KMS-11 (cell line): ENCODE measurements around the gene AHCYL1.

Source experiments
- H2AFZ ChIP-seq: fragments of 200-600 bp; sonication (generic); 2 replicates; pipeline ENCODE4 v1.6.1; 2016; ENCODE audit warnings: antibody characterized with exemption, mixed run types, low read depth
- H3K27ac ChIP-seq: fragments of 200-600 bp; sonication (generic); 2 replicates; pipeline ENCODE4 v1.6.1; 2016; ENCODE audit warnings: mild to moderate bottlenecking, mixed run types
- H3K27me3 ChIP-seq: fragments of 200-600 bp; sonication (generic); 2 replicates; pipeline ENCODE4 v1.6.1; 2017; ENCODE audit warnings: mild to moderate bottlenecking, low read depth, mixed run types, moderate library complexity; ENCODE audit not compliant: insufficient read depth
- H3K36me3 ChIP-seq: fragments of 200-600 bp; sonication (generic); 2 replicates; pipeline ENCODE4 v1.6.1; 2017; ENCODE audit warnings: mild to moderate bottlenecking, mixed run types; ENCODE audit not compliant: insufficient read depth
- H3K4me1 ChIP-seq: fragments of 200-600 bp; sonication (generic); 2 replicates; pipeline ENCODE4 v1.6.1; 2016; ENCODE audit warnings: mild to moderate bottlenecking, low read depth, mixed run types; ENCODE audit not compliant: poor library complexity, severe bottlenecking
- H3K4me2 ChIP-seq: fragments of 200-600 bp; sonication (generic); 2 replicates; pipeline ENCODE4 v1.7.0; 2016; ENCODE audit warnings: mild to moderate bottlenecking, mixed run types
- H3K4me3 ChIP-seq: fragments of 200-600 bp; sonication (generic); IDR thresholded peaks from 2 replicates; pipeline ENCODE4 v1.6.1; 2017; ENCODE audit warnings: low read depth, low read length, mixed read lengths; ENCODE audit not compliant: insufficient read depth
- H3K79me2 ChIP-seq: fragments of 200-600 bp; sonication (generic); 2 replicates; pipeline ENCODE4 v1.6.1; 2016; ENCODE audit warnings: low read depth, mixed run types; ENCODE audit not compliant: insufficient read depth
- H3K9ac ChIP-seq: fragments of 200-600 bp; sonication (generic); 2 replicates; pipeline ENCODE4 v1.6.1; 2016; ENCODE audit warnings: mild to moderate bottlenecking, mixed run types
- H4K20me1 ChIP-seq: fragments of 200-600 bp; sonication (generic); 2 replicates; pipeline ENCODE4 v1.6.1; 2016; ENCODE audit warnings: mild to moderate bottlenecking, mixed run types; ENCODE audit not compliant: insufficient read depth
- TF ChIP-seq, protein P1 (sequence below): fragments of 200-600 bp; sonication (generic); conservative IDR thresholded peaks from 2 replicates; pipeline ENCODE4 v1.6.1; 2017; ENCODE audit warnings: low read depth, mild to moderate bottlenecking, antibody characterized with exemption, low read length, moderate library complexity, mixed read lengths

The AHCYL1 gene

DNA sequence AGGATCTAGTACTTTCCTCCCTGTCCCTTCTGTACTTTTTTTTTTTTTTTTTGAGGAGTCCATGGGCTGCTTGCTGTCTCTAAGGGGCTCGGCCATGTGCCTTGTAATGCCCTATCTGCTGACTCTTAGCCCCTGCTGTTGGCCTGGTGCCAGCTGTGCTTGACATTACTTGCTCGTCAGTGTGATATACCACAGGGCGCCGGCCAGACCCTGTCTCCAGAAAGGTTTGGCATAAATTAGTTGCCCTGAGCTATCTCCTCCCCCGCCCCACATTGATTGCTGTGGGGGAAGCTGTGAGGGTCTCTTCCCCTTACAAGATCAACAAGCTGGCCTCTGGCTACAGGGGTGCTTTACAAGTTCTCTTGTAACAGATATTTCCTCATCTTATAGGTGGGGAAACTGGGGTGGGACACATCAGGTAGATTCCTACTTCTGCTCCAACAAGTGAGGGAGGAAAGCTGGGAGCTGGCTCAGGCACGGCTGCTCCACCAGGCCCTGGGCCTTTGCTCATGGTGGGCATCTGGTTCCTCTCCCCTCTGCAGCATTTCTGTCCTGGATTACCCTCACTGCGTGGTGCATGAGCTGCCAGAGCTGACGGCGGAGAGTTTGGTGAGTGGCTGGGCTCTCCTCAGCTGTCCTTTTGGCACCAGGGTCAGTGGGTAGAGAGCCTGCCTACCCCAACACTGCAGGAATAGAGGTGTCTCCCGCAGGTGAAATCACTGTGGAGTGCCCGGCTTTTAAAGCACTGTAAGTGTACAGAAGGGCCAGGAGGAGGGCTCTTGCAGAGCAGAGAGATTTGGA, 65.4 kb downstream of the AHCYL1 start:
- Histone ChIP-seq H3K9ac (no peak overlapping the region), H3K36me3 (peaks cover 20% of the 10 kb centered on the region; the same call in 1 of the 2 replicates), H3K79me2 (no peaks in the 10 kb centered on the region), H3K4me1 (no peaks in the 10 kb centered on the region), H3K4me3 (no peak overlapping the region), H3K27me3 (no peaks in the 10 kb centered on the region), H4K20me1 (no peaks in the 10 kb centered on the region), H3K4me2 (no peak overlapping the region), H3K27ac (no peak overlapping the region), H2AFZ (no peak overlapping the region)
- TF ChIP-seq, protein P1, sequence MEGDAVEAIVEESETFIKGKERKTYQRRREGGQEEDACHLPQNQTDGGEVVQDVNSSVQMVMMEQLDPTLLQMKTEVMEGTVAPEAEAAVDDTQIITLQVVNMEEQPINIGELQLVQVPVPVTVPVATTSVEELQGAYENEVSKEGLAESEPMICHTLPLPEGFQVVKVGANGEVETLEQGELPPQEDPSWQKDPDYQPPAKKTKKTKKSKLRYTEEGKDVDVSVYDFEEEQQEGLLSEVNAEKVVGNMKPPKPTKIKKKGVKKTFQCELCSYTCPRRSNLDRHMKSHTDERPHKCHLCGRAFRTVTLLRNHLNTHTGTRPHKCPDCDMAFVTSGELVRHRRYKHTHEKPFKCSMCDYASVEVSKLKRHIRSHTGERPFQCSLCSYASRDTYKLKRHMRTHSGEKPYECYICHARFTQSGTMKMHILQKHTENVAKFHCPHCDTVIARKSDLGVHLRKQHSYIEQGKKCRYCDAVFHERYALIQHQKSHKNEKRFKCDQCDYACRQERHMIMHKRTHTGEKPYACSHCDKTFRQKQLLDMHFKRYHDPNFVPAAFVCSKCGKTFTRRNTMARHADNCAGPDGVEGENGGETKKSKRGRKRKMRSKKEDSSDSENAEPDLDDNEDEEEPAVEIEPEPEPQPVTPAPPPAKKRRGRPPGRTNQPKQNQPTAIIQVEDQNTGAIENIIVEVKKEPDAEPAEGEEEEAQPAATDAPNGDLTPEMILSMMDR, result no peak

DNA sequence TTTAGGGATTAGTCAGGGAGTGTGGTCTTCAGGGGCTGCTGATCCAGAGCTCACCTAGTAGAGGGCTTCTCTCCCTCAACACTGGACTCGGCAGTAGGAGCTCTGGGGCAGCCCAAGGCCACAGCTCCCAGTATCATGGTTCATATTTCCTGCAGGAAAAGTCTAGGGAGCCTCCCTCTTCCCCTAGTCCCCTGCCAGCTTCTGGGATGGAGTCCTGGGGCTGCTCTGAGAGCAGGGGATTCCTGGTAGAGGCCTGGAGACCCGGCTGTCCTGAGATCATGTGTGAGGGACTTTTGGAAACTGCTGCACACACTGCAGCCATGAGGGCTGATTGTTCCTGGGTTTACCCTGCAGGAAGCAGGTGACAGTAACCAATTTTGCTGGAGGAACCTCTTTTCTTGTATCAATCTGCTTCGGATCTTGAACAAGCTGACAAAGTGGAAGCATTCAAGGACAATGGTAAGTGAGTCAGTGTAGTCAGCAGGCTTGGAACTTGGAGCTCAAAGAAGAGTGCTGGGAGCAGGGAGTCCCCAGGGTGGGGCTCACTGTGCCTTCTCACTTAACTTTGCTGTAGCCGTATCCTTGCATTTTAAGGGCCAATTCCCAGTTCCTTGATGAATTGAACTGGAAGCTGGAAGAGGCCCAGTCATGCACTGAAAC, 66.2 kb downstream of the AHCYL1 start:
- peaks cover 19% of the 10 kb centered on the region; the same call in 1 of the 2 replicates for H3K36me3 ChIP-seq

DNA sequence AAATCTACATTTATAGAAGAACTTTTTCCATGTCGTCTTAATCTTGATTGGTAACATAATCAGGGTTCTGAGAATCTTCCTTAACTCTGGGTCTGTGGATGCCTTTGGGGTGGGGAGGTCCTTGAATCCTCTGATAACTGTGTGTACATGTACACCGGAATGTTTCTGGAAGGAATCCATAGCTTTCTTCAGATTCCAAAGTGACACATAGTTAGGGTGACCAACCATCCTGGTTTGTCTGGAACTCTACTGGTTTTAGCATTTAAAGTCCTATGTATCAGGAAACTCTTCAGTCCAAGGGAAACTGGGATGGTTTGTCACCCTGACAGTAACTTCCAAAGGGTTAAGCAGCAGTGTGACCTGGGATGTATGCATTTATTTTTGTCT, 66.7 kb downstream of the AHCYL1 start:
- no peak overlapping the region for H3K27ac ChIP-seq
- no peaks in the 10 kb centered on the region for H3K27me3 ChIP-seq
- no peaks in the 10 kb centered on the region for H4K20me1 ChIP-seq
- H3K4me3 ChIP-seq, result no peak overlapping the region
- H3K4me2 ChIP-seq, result no peak overlapping the region
- peaks cover 14% of the 10 kb centered on the region; the same call in 1 of the 2 replicates for H3K36me3 ChIP-seq
- H2AFZ ChIP-seq, result no peak overlapping the region
- TF ChIP-seq, protein P1, result no peak
- no peak overlapping the region for H3K9ac ChIP-seq
- no peaks in the 10 kb centered on the region for H3K79me2 ChIP-seq
- H3K4me1 ChIP-seq, result no peaks in the 10 kb centered on the region

More for the DNA sequence above, 66.2 kb downstream of the AHCYL1 start:
- H4K20me1 ChIP-seq, result no peaks in the 10 kb centered on the region
- H3K27me3 ChIP-seq, result no peaks in the 10 kb centered on the region
- H3K27ac ChIP-seq, result no peak overlapping the region
- H3K4me3 ChIP-seq, result no peak overlapping the region
- no peak overlapping the region for H3K9ac ChIP-seq
- TF ChIP-seq, protein P1, result no peak
- no peak overlapping the region for H2AFZ ChIP-seq
- no peaks in the 10 kb centered on the region for H3K4me1 ChIP-seq
- no peak overlapping the region for H3K4me2 ChIP-seq
- H3K79me2 ChIP-seq, result no peaks in the 10 kb centered on the region

DNA sequence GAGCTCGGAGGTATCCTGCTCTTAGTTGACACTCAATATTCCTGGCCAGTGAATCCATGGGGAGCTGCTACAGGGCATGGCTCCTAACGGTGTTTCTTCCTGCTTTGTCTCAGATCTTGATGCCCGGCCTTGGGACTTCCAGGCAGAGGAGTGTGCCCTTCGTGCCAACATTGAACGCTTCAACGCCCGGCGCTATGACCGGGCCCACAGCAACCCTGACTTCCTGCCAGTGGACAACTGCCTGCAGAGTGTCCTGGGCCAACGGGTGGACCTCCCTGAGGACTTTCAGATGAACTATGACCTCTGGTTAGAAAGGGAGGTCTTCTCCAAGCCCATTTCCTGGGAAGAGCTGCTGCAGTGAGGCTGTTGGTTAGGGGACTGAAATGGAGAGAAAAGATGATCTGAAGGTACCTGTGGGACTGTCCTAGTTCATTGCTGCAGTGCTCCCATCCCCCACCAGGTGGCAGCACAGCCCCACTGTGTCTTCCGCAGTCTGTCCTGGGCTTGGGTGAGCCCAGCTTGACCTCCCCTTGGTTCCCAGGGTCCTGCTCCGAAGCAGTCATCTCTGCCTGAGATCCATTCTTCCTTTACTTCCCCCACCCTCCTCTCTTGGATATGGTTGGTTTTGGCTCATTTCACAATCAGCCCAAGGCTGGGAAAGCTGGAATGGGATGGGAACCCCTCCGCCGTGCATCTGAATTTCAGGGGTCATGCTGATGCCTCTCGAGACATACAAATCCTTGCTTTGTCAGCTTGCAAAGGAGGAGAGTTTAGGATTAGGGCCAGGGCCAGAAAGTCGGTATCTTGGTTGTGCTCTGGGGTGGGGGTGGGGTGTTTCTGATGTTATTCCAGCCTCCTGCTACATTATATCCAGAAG, 69.2 kb downstream of the AHCYL1 start:
- Histone ChIP-seq H2AFZ (no peak overlapping the region), H3K4me3 (no peak overlapping the region), H4K20me1 (no peaks in the 10 kb centered on the region), H3K27ac (no peak overlapping the region), H3K4me1 (no peaks in the 10 kb centered on the region), H3K27me3 (no peaks in the 10 kb centered on the region), H3K4me2 (no peak overlapping the region), H3K9ac (no peak overlapping the region), H3K79me2 (no peaks in the 10 kb centered on the region), H3K36me3 (no peaks in the 10 kb centered on the region; the same call in 1 of the 2 replicates)
- TF ChIP-seq, protein P1, result peak; percentile 99
